ENCODE data around the gene SLC17A7.

GRCh38 chr19:49434907-49435583, 6.3 kb downstream of the SLC17A7 start:
- TF ChIP-seq SP1 (CRISPR knock-in tag; conservative IDR thresholded peaks at IDR 0.05) (no peak), ZNF263 (CRISPR knock-in tag; IDR thresholded peaks at IDR 0.05; ENCODE audit: low read depth) (no peak), OVOL2 (CRISPR knock-in tag; IDR thresholded peaks at IDR 0.05; ENCODE audit: borderline replicate concordance) (no peak), CTCF (IDR thresholded peaks at IDR 0.05) (no peak), MAX (CRISPR knock-in tag; IDR thresholded peaks at IDR 0.05) (no peak), ZNF138 (CRISPR knock-in tag; conservative IDR thresholded peaks at IDR 0.05) (no peak), MLX (CRISPR knock-in tag; IDR thresholded peaks at IDR 0.05) (no peak), ZBTB43 (CRISPR knock-in tag; IDR thresholded peaks at IDR 0.05) (no peak), AFF4 (CRISPR knock-in tag; IDR thresholded peaks at IDR 0.05; ENCODE audit: borderline replicate concordance) (no peak), SMAD4 (CRISPR knock-in tag; IDR thresholded peaks at IDR 0.05) (no peak)

Measured in WTC11 (cell line).